Skeletal muscle tissue (tissue), 4 donors: ENCODE data around the gene CALD1. TPM values are rescaled to one million over a fixed set of nuclear protein-coding genes. Genes with fewer than 3 reads are reported as not detected.

Experiments used
- H3K27ac ChIP-seq: one replicate; pipeline ENCODE4 v1.7.0; 2013; ENCODE audit warnings: mild to moderate bottlenecking, low read depth, low read length, inconsistent platforms
- H3K27me3 ChIP-seq, 3 donors: one replicate each; pipeline ENCODE4 v1.7.0; 2013; ENCODE audit warnings: low read length in 3 of 3; ENCODE audit not compliant: control insufficient read depth in 3 of 3, insufficient read depth in 3 of 3
- H3K36me3 ChIP-seq, 3 donors: one replicate each; pipeline ENCODE4 v1.7.0; 2013; ENCODE audit warnings: low read length in 3 of 3; ENCODE audit not compliant: control insufficient read depth in 3 of 3, insufficient read depth in 3 of 3
- H3K4me1 ChIP-seq, 3 donors: one replicate each; pipeline ENCODE4 v1.7.0; 2013; ENCODE audit warnings: low read length in 3 of 3, mild to moderate bottlenecking in 3 of 3; ENCODE audit not compliant: control insufficient read depth in 3 of 3, insufficient read depth in 3 of 3
- H3K4me3 ChIP-seq, 3 donors: one replicate each; pipeline ENCODE4 v1.7.0; 2013; ENCODE audit warnings: low read length in 3 of 3
- H3K9ac ChIP-seq, 3 donors: one replicate each; pipeline ENCODE4 v1.7.0; 2013; ENCODE audit warnings: low read length in 3 of 3, mild to moderate bottlenecking in 3 of 3, moderate library complexity in 2 of 3, low read depth in 1 of 3
- H3K9me3 ChIP-seq, 3 donors: one replicate each; pipeline ENCODE4 v1.7.0; 2013; ENCODE audit warnings: low read length in 3 of 3; ENCODE audit not compliant: control insufficient read depth in 3 of 3
- total RNA-seq: library from RNA; depleted of rRNA; stranded (reverse); fragments of >200 nt; gene quantifications from one replicate; pipeline ENCODE4 v1.2.3, GENCODE V29; 2014
- donor health status: Osteomylitis.

The CALD1 gene
- total RNA-seq, 1 donor from 2014 or later, result 89.8 TPM

- H3K4me1 ChIP-seq, result peaks cover 0 to 4% (median 0%) of the 10 kb centered on the region in 3 donors
- H3K36me3 ChIP-seq, result no peaks in the 10 kb centered on the region
- H3K27me3 ChIP-seq, result no peaks in the 10 kb centered on the region
- no peak overlapping the region for H3K27ac ChIP-seq
- no peak overlapping the region for H3K9ac ChIP-seq
- no peaks in the 10 kb centered on the region for H3K9me3 ChIP-seq
- no peak overlapping the region for H3K4me3 ChIP-seq
Measured at GRCh38 chr7:134802762-134803161, 23.3 kb downstream of the CALD1 start.

- no peak overlapping the region for H3K4me3 ChIP-seq
- H3K27ac ChIP-seq, result no peak overlapping the region
- no peak overlapping the region for H3K9ac ChIP-seq
- H3K4me1 ChIP-seq, result no peaks in the 10 kb centered on the region
- no peaks in the 10 kb centered on the region for H3K27me3 ChIP-seq
- no peaks in the 10 kb centered on the region for H3K9me3 ChIP-seq
- H3K36me3 ChIP-seq, result no peaks in the 10 kb centered on the region
Measured at GRCh38 chr7:134804351-134804750, 24.9 kb downstream of the CALD1 start.

- Histone ChIP-seq H3K27me3 (no peaks in the 10 kb centered on the region), H3K27ac (no peak overlapping the region), H3K4me3 (no peak overlapping the region), H3K36me3 (no peaks in the 10 kb centered on the region), H3K9me3 (no peaks in the 10 kb centered on the region), H3K9ac (no peak overlapping the region), H3K4me1 (no peaks in the 10 kb centered on the region)
Measured at GRCh38 chr7:134804854-134805253, 25.4 kb downstream of the CALD1 start.

GRCh38 chr7:134806197-134806596 is 26.8 kb downstream of the CALD1 start:
- no peaks in the 10 kb centered on the region for H3K36me3 ChIP-seq
- no peak overlapping the region for H3K9ac ChIP-seq
- no peaks in the 10 kb centered on the region for H3K27me3 ChIP-seq
- no peak overlapping the region for H3K4me3 ChIP-seq
- H3K27ac ChIP-seq, result no peak overlapping the region
- H3K4me1 ChIP-seq, result peaks cover 0 to 8% (median 7%) of the 10 kb centered on the region in 3 donors
- H3K9me3 ChIP-seq, result no peaks in the 10 kb centered on the region

GRCh38 chr7:134809616-134810015 is 30.2 kb downstream of the CALD1 start:
- Histone ChIP-seq H3K4me3 (no peak overlapping the region), H3K4me1 (peaks cover 0 to 10% (median 7%) of the 10 kb centered on the region in 3 donors), H3K27ac (no peak overlapping the region), H3K36me3 (no peaks in the 10 kb centered on the region), H3K9ac (no peak overlapping the region), H3K27me3 (no peaks in the 10 kb centered on the region), H3K9me3 (no peaks in the 10 kb centered on the region)

GRCh38 chr7:134811765-134812164 is 32.3 kb downstream of the CALD1 start:
- Histone ChIP-seq H3K36me3 (no peaks in the 10 kb centered on the region), H3K27me3 (no peaks in the 10 kb centered on the region), H3K27ac (no peak overlapping the region), H3K4me1 (peaks cover 0 to 15% (median 7%) of the 10 kb centered on the region in 3 donors), H3K9me3 (no peaks in the 10 kb centered on the region), H3K4me3 (no peak overlapping the region), H3K9ac (no peak overlapping the region)

- H3K4me1 ChIP-seq, result peaks cover 0 to 15% (median 7%) of the 10 kb centered on the region in 3 donors
- no peak overlapping the region for H3K4me3 ChIP-seq
- no peaks in the 10 kb centered on the region for H3K9me3 ChIP-seq
- no peak overlapping the region for H3K9ac ChIP-seq
- no peaks in the 10 kb centered on the region for H3K36me3 ChIP-seq
- no peaks in the 10 kb centered on the region for H3K27me3 ChIP-seq
- no peak overlapping the region for H3K27ac ChIP-seq
Measured at GRCh38 chr7:134813663-134814396, 34.4 kb downstream of the CALD1 start.

GRCh38 chr7:134814730-134815364 is 35.4 kb downstream of the CALD1 start:
- Histone ChIP-seq H3K27me3 (no peaks in the 10 kb centered on the region), H3K9ac (no peak overlapping the region), H3K27ac (no peak overlapping the region), H3K4me3 (no peak overlapping the region), H3K9me3 (no peaks in the 10 kb centered on the region), H3K36me3 (no peaks in the 10 kb centered on the region), H3K4me1 (peaks cover 0 to 15% (median 7%) of the 10 kb centered on the region in 3 donors)

GRCh38 chr7:134818613-134819345 is 39.3 kb downstream of the CALD1 start:
- H3K27me3 ChIP-seq, result no peaks in the 10 kb centered on the region
- H3K9ac ChIP-seq, result no peak overlapping the region
- peaks cover 0 to 5% (median 0%) of the 10 kb centered on the region in 3 donors for H3K4me1 ChIP-seq
- H3K9me3 ChIP-seq, result no peaks in the 10 kb centered on the region
- H3K4me3 ChIP-seq, result no peak overlapping the region
- no peak overlapping the region for H3K27ac ChIP-seq
- no peaks in the 10 kb centered on the region for H3K36me3 ChIP-seq

GRCh38 chr7:134819401-134819800 is 40.0 kb downstream of the CALD1 start:
- no peaks in the 10 kb centered on the region for H3K36me3 ChIP-seq
- H3K27ac ChIP-seq, result no peak overlapping the region
- no peak overlapping the region for H3K9ac ChIP-seq
- H3K27me3 ChIP-seq, result no peaks in the 10 kb centered on the region
- H3K4me1 ChIP-seq, result peaks cover 0 to 5% (median 0%) of the 10 kb centered on the region in 3 donors
- H3K9me3 ChIP-seq, result no peaks in the 10 kb centered on the region
- no peak overlapping the region for H3K4me3 ChIP-seq
